Dedifferentiated amniotic fluid mesenchymal stem cell (primary cell): ENCODE results near the gene NMT1.

Source experiments
- DNase-seq: peaks from one replicate; pipeline ENCODE4 v3.0.0-alpha.2; 2016; ENCODE audit errors: extremely low spot score

The NMT1 gene

GRCh38 chr17:45135978-45136791 lies 75.1 kb downstream of the NMT1 start:
- DNase-seq, result no peak

- no peak for DNase-seq
Measured at GRCh38 chr17:45136846-45137560, 75.9 kb downstream of the NMT1 start.

- no peak for DNase-seq
Measured at GRCh38 chr17:45137561-45138305, 76.6 kb downstream of the NMT1 start.

GRCh38 chr17:45138911-45139532 lies 77.9 kb downstream of the NMT1 start:
- DNase-seq, result no peak

GRCh38 chr17:45139533-45139920 lies 78.4 kb downstream of the NMT1 start:
- DNase-seq, result no peak

- no peak for DNase-seq
Measured at GRCh38 chr17:45143094-45143670, 82.1 kb downstream of the NMT1 start.

- DNase-seq, result peak; percentile 62
Measured at GRCh38 chr17:45143767-45144198, 82.7 kb downstream of the NMT1 start.

GRCh38 chr17:45144199-45145034 lies 83.3 kb downstream of the NMT1 start:
- no peak for DNase-seq

- no peak for DNase-seq
Measured at GRCh38 chr17:45145035-45145389, 83.9 kb downstream of the NMT1 start.

GRCh38 chr17:45146166-45146565 lies 85.0 kb downstream of the NMT1 start:
- DNase-seq, result no peak

- DNase-seq, result no peak
Measured at GRCh38 chr17:45146592-45146889, 85.4 kb downstream of the NMT1 start.

- peak; percentile 49 for DNase-seq
Measured at GRCh38 chr17:45146890-45147580, 85.9 kb downstream of the NMT1 start.

- peak; percentile 94 for DNase-seq
Measured at GRCh38 chr17:45147581-45148182, 86.6 kb downstream of the NMT1 start.

GRCh38 chr17:45148183-45149036 lies 87.3 kb downstream of the NMT1 start, which contains the start of gene HEXIM1:
Gene HEXIM1 (plus strand): TSS chr17:45148475. CDS start chr17:45149191, 716 bp downstream.
- DNase-seq, result peak; percentile 99

GRCh38 chr17:45149037-45149668 lies 88.0 kb downstream of the NMT1 start:
- DNase-seq, result peak; percentile 79

GRCh38 chr17:45149669-45150664 lies 88.8 kb downstream of the NMT1 start:
- peak; percentile 22 for DNase-seq
